Smooth muscle cell (in vitro differentiated cells): ENCODE data around the gene TP63. TPM values are rescaled to one million over a fixed set of nuclear protein-coding genes. Genes with fewer than 3 reads are reported as not detected.

Experiments
- DNase-seq: peaks from one replicate; lab custom pipeline; 2025; ENCODE audit not compliant: unreplicated experiment; lab: John Stamatoyannopoulos, UW
- H2AFZ ChIP-seq: fragments of 200-600 bp; sonication (generic); 2 replicates; pipeline ENCODE4 v1.6.0; 2016; ENCODE audit warnings: antibody characterized with exemption, low read depth, mild to moderate bottlenecking
- H3F3A ChIP-seq: fragments of 200-600 bp; sonication (generic); 2 replicates; pipeline ENCODE4 v1.6.0; 2017; ENCODE audit warnings: antibody characterized with exemption, low read depth
- H3K27ac ChIP-seq: fragments of 200-600 bp; sonication (generic); 2 replicates; pipeline ENCODE4 v1.5.1; 2016; ENCODE audit warnings: low read depth, mild to moderate bottlenecking
- H3K27me3 ChIP-seq: fragments of 200-600 bp; sonication (generic); 2 replicates; pipeline ENCODE4 v1.6.1; 2016; ENCODE audit warnings: low read depth, mild to moderate bottlenecking
- H3K36me3 ChIP-seq: fragments of 200-600 bp; sonication (generic); 2 replicates; pipeline ENCODE4 v1.5.1; 2016; ENCODE audit warnings: low read depth
- H3K4me1 ChIP-seq: fragments of 200-600 bp; sonication (generic); 2 replicates; pipeline ENCODE4 v1.5.1; 2016; ENCODE audit warnings: low read depth
- H3K4me2 ChIP-seq: fragments of 200-600 bp; sonication (generic); 2 replicates; pipeline ENCODE4 v1.6.0; 2016; ENCODE audit warnings: mild to moderate bottlenecking
- H3K4me3 ChIP-seq: fragments of 200-600 bp; sonication (generic); 2 replicates; pipeline ENCODE4 v1.5.1; 2016; ENCODE audit warnings: mild to moderate bottlenecking
- H3K79me2 ChIP-seq: fragments of 200-600 bp; sonication (generic); 2 replicates; pipeline ENCODE4 v1.6.0; 2016; ENCODE audit warnings: low read depth, mild to moderate bottlenecking
- H3K9ac ChIP-seq: fragments of 200-600 bp; sonication (generic); 2 replicates; pipeline ENCODE4 v1.6.0; 2016; ENCODE audit warnings: low read depth
- H3K9me3 ChIP-seq: fragments of 200-600 bp; sonication (generic); replicated peaks from 2 replicates; pipeline ENCODE4 v1.5.1; 2016; ENCODE audit warnings: low read depth
- H4K20me1 ChIP-seq: fragments of 200-600 bp; sonication (generic); 2 replicates; pipeline ENCODE4 v1.6.0; 2016; ENCODE audit warnings: low read depth
- WGBS: methylation state at CpG from one replicate; pipeline ENCODE4 v1.1.7; 2016; ENCODE audit warnings: low lambda C conversion rate; 5-methylcytosine and 5-hydroxymethylcytosine counted together
- polyA plus RNA-seq: library from polyadenylated mRNA; unstranded; fragments of >200 nt; fragmentation: Nextera tagmentation; extraction: Ambion mirVana; gene quantifications from 2 replicates; pipeline ENCODE4 v1.2.1, GENCODE V29; 2016
- total RNA-seq: library from RNA; depleted of rRNA; stranded (reverse); fragments of >200 nt; gene quantifications from 2 replicates; pipeline ENCODE4 v1.2.3, GENCODE V29; 2014
- TF ChIP-seq, protein P1 (sequence below): fragments of 200-600 bp; sonication (generic); IDR thresholded peaks from 2 replicates; pipeline ENCODE4 v1.5.1; 2017; ENCODE audit warnings: borderline replicate concordance, mild to moderate bottlenecking, antibody characterized with exemption; ENCODE audit not compliant: insufficient read depth, poor library complexity, severe bottlenecking

Gene TP63
- total and polyA plus RNA-seq, 2 experiments from 2014 or later = 1.9 to 27.1 TPM

DNA sequence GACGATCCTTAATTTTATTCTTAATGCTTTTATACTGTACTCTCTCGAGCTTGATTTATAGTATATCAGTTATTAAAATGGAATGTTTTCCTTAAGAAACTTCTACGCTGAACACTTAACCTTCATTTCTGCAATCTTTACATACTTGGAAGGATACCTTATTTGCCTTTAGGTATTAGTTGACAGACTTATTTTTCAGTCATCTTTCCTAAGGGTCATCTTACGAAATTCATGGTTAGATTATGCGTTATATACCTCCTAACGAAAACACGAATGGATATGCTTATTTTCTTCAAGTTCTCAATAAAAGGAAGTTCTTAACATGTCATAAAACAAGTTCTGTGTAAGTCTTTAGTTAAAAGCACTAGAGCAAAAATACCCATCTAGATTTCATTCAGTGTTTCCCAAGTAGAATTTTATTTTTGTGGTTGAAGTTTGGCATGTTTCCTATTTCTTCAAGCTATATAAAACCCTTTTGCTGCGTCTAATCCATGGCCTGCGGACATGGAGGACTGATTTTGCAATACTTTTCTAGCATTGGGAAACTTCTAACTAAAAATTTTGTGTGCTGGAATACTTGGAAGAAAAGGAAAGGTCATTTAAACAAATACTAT, 231.3 kb downstream of the TP63 start:
- H3K4me2 ChIP-seq = no peak overlapping the region
- H3F3A ChIP-seq = no peaks in the 10 kb centered on the region
- H3K27ac ChIP-seq = peak overlapping the region; percentile 12
- 72% methylated on average over 9 of the region's 9 CpGs for WGBS
- no peaks in the 10 kb centered on the region for H3K27me3 ChIP-seq
- TF ChIP-seq, protein P1, sequence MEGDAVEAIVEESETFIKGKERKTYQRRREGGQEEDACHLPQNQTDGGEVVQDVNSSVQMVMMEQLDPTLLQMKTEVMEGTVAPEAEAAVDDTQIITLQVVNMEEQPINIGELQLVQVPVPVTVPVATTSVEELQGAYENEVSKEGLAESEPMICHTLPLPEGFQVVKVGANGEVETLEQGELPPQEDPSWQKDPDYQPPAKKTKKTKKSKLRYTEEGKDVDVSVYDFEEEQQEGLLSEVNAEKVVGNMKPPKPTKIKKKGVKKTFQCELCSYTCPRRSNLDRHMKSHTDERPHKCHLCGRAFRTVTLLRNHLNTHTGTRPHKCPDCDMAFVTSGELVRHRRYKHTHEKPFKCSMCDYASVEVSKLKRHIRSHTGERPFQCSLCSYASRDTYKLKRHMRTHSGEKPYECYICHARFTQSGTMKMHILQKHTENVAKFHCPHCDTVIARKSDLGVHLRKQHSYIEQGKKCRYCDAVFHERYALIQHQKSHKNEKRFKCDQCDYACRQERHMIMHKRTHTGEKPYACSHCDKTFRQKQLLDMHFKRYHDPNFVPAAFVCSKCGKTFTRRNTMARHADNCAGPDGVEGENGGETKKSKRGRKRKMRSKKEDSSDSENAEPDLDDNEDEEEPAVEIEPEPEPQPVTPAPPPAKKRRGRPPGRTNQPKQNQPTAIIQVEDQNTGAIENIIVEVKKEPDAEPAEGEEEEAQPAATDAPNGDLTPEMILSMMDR = no peak
- no peaks in the 10 kb centered on the region for H4K20me1 ChIP-seq
- H3K4me3 ChIP-seq = no peak overlapping the region
- H3K4me1 ChIP-seq = no peaks in the 10 kb centered on the region
- no peaks in the 10 kb centered on the region for H3K79me2 ChIP-seq
- no peaks in the 10 kb centered on the region for H3K9me3 ChIP-seq
- no peak overlapping the region for H3K9ac ChIP-seq
- peak overlapping the region; percentile 36 for H2AFZ ChIP-seq
- H3K36me3 ChIP-seq = no peaks in the 10 kb centered on the region
- no peak for DNase-seq

DNA sequence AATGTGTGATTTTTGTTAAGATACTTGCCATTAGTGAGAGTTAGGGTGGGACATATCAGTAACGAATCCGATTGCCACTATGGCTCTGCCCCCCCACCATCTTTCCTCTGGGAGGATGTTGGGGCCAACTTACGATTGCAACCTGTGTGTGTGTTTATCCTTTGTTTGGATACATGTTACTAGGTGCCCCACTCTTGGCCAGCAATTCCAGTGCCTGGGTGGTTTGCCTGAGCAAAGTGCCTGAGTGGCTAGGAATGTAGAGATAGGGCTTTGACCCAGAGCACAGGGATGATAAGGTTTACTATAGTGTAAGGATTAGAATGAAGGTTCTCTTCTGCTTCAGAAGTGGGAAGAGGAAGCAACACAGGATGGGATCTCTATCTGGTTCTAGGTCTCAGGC, 231.8 kb downstream of the TP63 start:
- WGBS = 97% methylated on average over 3 of the region's 3 CpGs
- H3K4me3 ChIP-seq = no peak overlapping the region
- no peak overlapping the region for H2AFZ ChIP-seq
- no peaks in the 10 kb centered on the region for H3K9me3 ChIP-seq
- no peaks in the 10 kb centered on the region for H3F3A ChIP-seq
- H3K36me3 ChIP-seq = no peaks in the 10 kb centered on the region
- H3K79me2 ChIP-seq = no peaks in the 10 kb centered on the region
- no peak for DNase-seq
- H3K9ac ChIP-seq = no peak overlapping the region
- H3K4me2 ChIP-seq = no peak overlapping the region
- no peaks in the 10 kb centered on the region for H3K4me1 ChIP-seq
- no peaks in the 10 kb centered on the region for H4K20me1 ChIP-seq
- TF ChIP-seq, protein P1 = no peak
- peak overlapping the region; percentile 12 for H3K27ac ChIP-seq
- no peaks in the 10 kb centered on the region for H3K27me3 ChIP-seq

DNA sequence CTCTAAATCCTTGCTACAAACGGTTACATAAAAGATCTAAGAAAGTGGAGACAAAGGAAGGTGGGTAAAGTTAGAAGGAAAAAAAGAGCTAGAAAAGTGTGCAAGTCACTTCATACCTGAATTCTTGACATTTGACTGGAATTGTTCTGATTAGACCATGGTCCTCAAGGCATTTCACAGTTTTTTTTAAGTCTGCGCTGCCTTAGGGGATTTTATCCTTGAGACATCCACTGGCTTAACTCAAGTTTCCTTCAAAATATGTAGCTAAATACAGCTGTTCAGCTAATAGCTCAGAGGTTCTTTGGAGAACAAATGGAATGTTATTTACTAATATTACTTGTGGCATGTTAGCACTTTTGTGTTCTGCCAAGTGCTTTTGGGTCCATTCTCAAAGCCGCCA, 236.9 kb downstream of the TP63 start:
- TF ChIP-seq, protein P1 = no peak
- Histone ChIP-seq H3K79me2 (no peaks in the 10 kb centered on the region), H3K9ac (no peak overlapping the region), H3K27ac (no peak overlapping the region), H2AFZ (no peak overlapping the region), H3K4me1 (no peaks in the 10 kb centered on the region), H3K27me3 (no peaks in the 10 kb centered on the region), H3F3A (no peaks in the 10 kb centered on the region), H4K20me1 (no peaks in the 10 kb centered on the region), H3K36me3 (no peaks in the 10 kb centered on the region), H3K9me3 (no peaks in the 10 kb centered on the region), H3K4me3 (no peak overlapping the region), H3K4me2 (no peak overlapping the region)
- DNase-seq = no peak
- WGBS = 96% methylated on average over 3 of the region's 3 CpGs

DNA sequence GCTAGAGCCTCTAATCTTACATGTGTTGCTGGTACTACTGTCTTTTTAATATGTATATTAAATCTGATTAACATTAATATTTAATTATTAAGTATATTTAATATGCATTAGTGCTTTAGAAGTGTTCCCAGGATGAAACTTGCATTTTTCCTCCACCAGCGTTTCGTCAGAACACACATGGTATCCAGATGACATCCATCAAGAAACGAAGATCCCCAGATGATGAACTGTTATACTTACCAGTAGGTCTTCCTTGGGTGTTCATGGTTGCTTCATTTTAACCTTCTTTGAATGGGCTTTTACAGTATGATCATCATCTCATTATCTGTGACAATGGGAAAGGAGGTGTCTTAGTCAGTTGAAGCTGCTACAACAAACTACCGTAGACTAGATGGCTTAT, 238.0 kb downstream of the TP63 start:
- Histone ChIP-seq H3K27me3 (no peaks in the 10 kb centered on the region), H4K20me1 (no peaks in the 10 kb centered on the region), H3F3A (no peaks in the 10 kb centered on the region), H3K79me2 (no peaks in the 10 kb centered on the region), H3K4me3 (no peak overlapping the region), H3K4me1 (no peaks in the 10 kb centered on the region), H3K4me2 (no peak overlapping the region), H3K9ac (no peak overlapping the region), H2AFZ (no peak overlapping the region), H3K27ac (no peak overlapping the region), H3K36me3 (no peaks in the 10 kb centered on the region), H3K9me3 (no peaks in the 10 kb centered on the region)
- no peak for DNase-seq
- WGBS = 95% methylated on average over 4 of the region's 4 CpGs
- TF ChIP-seq, protein P1 = no peak
